HUES6 (cell line): ENCODE results near the gene IRF4.
"Not testable (repeated sequence)": the region's sequence is repeated elsewhere in the genome, so short reads cannot be mapped to it uniquely, and the experiment has no call there.

Experiments used
- H3K27ac ChIP-seq: 2 replicates; pipeline ENCODE4 v1.7.0; 2013; ENCODE audit warnings: low read depth, mild to moderate bottlenecking, low read length, inconsistent platforms
- H3K27me3 ChIP-seq: 2 replicates; pipeline ENCODE4 v1.6.1; 2013; ENCODE audit warnings: low read length; ENCODE audit not compliant: control insufficient read depth, insufficient read depth
- H3K36me3 ChIP-seq: 2 replicates; pipeline ENCODE4 v1.6.1; 2013; ENCODE audit warnings: low read length; ENCODE audit not compliant: control insufficient read depth, insufficient read depth
- H3K4me1 ChIP-seq: 2 replicates; pipeline ENCODE4 v1.6.1; 2013; ENCODE audit warnings: low read length; ENCODE audit not compliant: control insufficient read depth, insufficient read depth
- H3K4me3 ChIP-seq: 2 replicates; pipeline ENCODE4 v1.5.1; 2013; ENCODE audit warnings: low read depth, low read length
- H3K9ac ChIP-seq: one replicate; pipeline ENCODE4 v1.6.1; 2013; ENCODE audit warnings: mild to moderate bottlenecking, low read length
- H3K9me3 ChIP-seq: 2 replicates; pipeline ENCODE4 v1.6.1; 2013; ENCODE audit warnings: low read depth, low read length; ENCODE audit not compliant: control insufficient read depth, insufficient read depth

The IRF4 gene

GRCh38 chr6:369559-370431 lies 21.8 kb upstream of the IRF4 start:
- Histone ChIP-seq H3K27me3 (peaks cover 14% of the 10 kb centered on the region; the same call in 1 of the 2 replicates), H3K4me3 (no peak overlapping the region), H3K9me3 (peaks cover 49% of the 10 kb centered on the region; the same call in 1 of the 2 replicates), H3K4me1 (peaks cover 8% of the 10 kb centered on the region), H3K9ac (no peak overlapping the region), H3K27ac (no peak overlapping the region), H3K36me3 (no peaks in the 10 kb centered on the region)

- H3K4me3 ChIP-seq: no peak overlapping the region
- H3K27ac ChIP-seq: no peak overlapping the region
- peaks cover 50% of the 10 kb centered on the region; the same call in 1 of the 2 replicates for H3K9me3 ChIP-seq
- peaks cover 8% of the 10 kb centered on the region for H3K4me1 ChIP-seq
- peaks cover 14% of the 10 kb centered on the region; the same call in 1 of the 2 replicates for H3K27me3 ChIP-seq
- no peaks in the 10 kb centered on the region for H3K36me3 ChIP-seq
- H3K9ac ChIP-seq: no peak overlapping the region
These were observed 21.0 kb upstream of the IRF4 start for GRCh38 chr6:370555-370954.

GRCh38 chr6:371851-372250 lies 19.7 kb upstream of the IRF4 start:
- H3K9me3 ChIP-seq: peaks cover 47% of the 10 kb centered on the region; the same call in 1 of the 2 replicates
- not testable (repeated sequence) for H3K27ac ChIP-seq, H3K36me3 ChIP-seq, H3K4me3 ChIP-seq, H3K4me1 ChIP-seq, H3K9ac ChIP-seq
- H3K27me3 ChIP-seq: peaks cover 14% of the 10 kb centered on the region; the same call in 1 of the 2 replicates

GRCh38 chr6:372336-372911 lies 19.1 kb upstream of the IRF4 start:
- Histone ChIP-seq H3K9ac (no peak overlapping the region), H3K4me3 (no peak overlapping the region), H3K9me3 (peaks cover 45% of the 10 kb centered on the region; the same call in 1 of the 2 replicates), H3K27me3 (peaks cover 14% of the 10 kb centered on the region; the same call in 1 of the 2 replicates), H3K27ac (no peak overlapping the region), H3K36me3 (no peaks in the 10 kb centered on the region), H3K4me1 (peaks cover 8% of the 10 kb centered on the region)

GRCh38 chr6:373031-373430 lies 18.5 kb upstream of the IRF4 start:
- Histone ChIP-seq H3K9me3 (peaks cover 41% of the 10 kb centered on the region; the same call in 1 of the 2 replicates), H3K27me3 (peaks cover 14% of the 10 kb centered on the region; the same call in 1 of the 2 replicates), H3K9ac (no peak overlapping the region), H3K36me3 (no peaks in the 10 kb centered on the region), H3K4me1 (peaks cover 8% of the 10 kb centered on the region), H3K4me3 (no peak overlapping the region), H3K27ac (no peak overlapping the region)

- peaks cover 8% of the 10 kb centered on the region for H3K4me1 ChIP-seq
- H3K27me3 ChIP-seq: peaks cover 14% of the 10 kb centered on the region; the same call in 1 of the 2 replicates
- H3K4me3 ChIP-seq: no peak overlapping the region
- no peaks in the 10 kb centered on the region for H3K36me3 ChIP-seq
- H3K27ac ChIP-seq: no peak overlapping the region
- H3K9ac ChIP-seq: no peak overlapping the region
- H3K9me3 ChIP-seq: peaks cover 45% of the 10 kb centered on the region; the same call in 1 of the 2 replicates
These were observed 17.5 kb upstream of the IRF4 start for GRCh38 chr6:373773-374724.

- Histone ChIP-seq H3K9me3 (peaks cover 45% of the 10 kb centered on the region; the same call in 1 of the 2 replicates), H3K36me3 (no peaks in the 10 kb centered on the region), H3K4me3 (no peak overlapping the region), H3K4me1 (peaks cover 8% of the 10 kb centered on the region), H3K27ac (no peak overlapping the region), H3K27me3 (peaks cover 14% of the 10 kb centered on the region; the same call in 1 of the 2 replicates), H3K9ac (no peak overlapping the region)
These were observed 16.6 kb upstream of the IRF4 start for GRCh38 chr6:374956-375355.

GRCh38 chr6:376827-377640 lies 14.5 kb upstream of the IRF4 start:
- H3K36me3 ChIP-seq: no peaks in the 10 kb centered on the region
- no peak overlapping the region for H3K27ac ChIP-seq
- H3K27me3 ChIP-seq: peaks cover 16% of the 10 kb centered on the region; the same call in 1 of the 2 replicates
- no peak overlapping the region for H3K9ac ChIP-seq
- H3K9me3 ChIP-seq: peaks cover 56% of the 10 kb centered on the region; the same call in 1 of the 2 replicates
- peaks cover 8% of the 10 kb centered on the region for H3K4me1 ChIP-seq
- H3K4me3 ChIP-seq: no peak overlapping the region

GRCh38 chr6:377641-378020 lies 13.9 kb upstream of the IRF4 start:
- H3K36me3 ChIP-seq, H3K4me1 ChIP-seq, H3K27me3 ChIP-seq, H3K9ac ChIP-seq, H3K4me3 ChIP-seq, H3K27ac ChIP-seq: not testable (repeated sequence)
- peaks cover 51% of the 10 kb centered on the region; the same call in 1 of the 2 replicates for H3K9me3 ChIP-seq
